ENCODE results near the gene DACH1.
"Not testable (repeated sequence)": the region's sequence is repeated elsewhere in the genome, so short reads cannot be mapped to it uniquely, and the experiment has no call there.

DACH1 gene

DNA sequence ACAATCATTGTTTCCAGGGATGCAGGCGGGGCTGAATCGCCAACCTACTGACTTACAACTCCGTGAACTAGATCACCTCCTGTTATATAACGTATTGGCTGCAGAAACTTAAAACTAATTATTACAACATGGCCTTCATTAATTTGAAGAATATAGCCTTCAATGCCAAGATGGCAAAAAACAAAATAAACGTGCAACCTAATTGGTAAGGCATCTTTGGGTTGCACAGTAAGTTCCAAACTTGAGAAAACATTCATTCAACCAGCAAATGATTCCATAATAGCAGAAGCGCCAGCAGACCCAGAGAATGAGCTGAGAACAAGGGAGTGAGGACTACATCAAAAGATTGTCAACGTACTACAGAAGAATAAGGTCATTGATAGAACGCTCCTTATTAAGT, 39.8 kb downstream of the DACH1 start:
- DNase-seq = no peak

DNA sequence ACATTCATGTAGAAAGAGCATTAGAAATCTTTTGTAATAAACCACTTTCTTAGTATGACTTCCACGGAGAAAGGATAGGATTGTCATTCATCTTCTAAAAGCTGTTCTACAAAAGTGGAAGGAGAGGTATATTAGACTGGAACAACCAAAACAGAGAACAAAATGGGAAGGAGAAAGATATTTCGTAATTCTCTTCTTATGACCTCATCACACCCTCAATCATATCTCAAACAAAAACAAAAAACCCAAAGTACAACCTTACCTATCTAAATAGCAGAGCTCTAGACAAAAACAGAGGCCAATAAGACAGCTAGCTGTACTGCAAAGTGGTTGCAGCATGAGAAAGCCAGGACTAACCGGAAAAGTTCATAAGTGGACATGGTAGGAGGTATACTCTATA, 46.3 kb downstream of the DACH1 start:
- DNase-seq = no peak

DNA sequence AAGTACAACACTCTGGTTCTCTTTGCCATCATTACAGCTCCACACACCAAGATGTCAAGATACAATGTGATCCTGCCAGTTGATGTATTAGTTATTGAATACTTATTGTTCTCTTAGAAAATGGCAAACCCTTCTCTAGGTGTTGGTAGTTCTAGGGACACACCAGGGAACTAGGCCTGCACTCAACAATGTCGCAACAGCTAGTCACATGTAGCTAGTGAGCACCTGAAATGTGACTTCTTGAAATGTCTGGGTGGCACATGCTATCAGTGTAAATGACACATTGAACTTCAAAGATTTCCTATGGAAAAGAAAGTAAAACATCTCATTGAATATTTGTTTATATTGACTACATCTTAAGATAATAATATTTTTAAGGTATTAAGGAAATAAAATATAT, 49.7 kb downstream of the DACH1 start:
- no peak for DNase-seq

DNA sequence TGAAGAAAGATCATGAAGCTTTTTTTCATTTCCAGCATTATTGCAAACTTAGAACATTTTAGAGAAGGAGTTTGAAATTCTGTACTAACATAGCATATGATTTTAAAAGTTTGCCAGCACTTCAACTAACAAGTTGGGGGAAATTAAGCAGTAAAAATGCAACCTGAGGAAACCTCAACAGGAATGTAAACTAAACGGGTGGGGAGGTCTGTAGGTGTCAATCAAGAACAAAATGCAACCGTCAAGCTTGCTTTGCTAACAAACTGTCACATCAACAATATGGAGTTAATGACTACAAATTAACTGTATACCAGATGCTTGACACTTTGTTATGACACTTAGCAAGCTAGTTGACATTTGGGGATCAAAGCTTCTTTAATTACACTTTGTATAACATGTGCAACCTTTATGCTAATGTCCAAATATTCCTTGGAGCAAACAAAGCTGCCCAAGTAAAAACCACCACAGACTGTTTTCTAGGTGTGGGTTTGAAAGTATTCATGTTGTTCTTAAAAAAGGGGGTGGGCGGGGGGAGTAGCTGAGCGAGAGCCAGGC, 52.1 kb downstream of the DACH1 start:
- no peak for DNase-seq

DNA sequence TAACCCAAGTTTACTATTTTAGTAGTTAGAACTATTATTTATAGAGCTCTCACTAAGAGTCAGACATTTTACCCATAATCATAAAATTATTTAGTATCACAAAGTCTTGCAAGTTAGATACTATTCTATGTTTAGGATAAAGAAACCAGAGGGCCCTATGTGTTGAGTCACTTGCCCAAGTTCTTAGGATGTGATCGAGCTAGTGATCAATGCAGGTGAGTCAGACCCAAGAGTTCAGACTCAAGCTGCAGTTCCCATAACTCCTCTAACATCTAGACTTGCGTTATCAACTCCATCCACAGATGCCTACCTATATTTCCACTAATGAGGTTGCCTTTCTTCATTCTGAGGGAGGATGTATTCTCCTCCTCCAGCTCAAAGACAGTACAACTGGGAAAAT, 53.8 kb downstream of the DACH1 start:
- DNase-seq = no peak

DNA sequence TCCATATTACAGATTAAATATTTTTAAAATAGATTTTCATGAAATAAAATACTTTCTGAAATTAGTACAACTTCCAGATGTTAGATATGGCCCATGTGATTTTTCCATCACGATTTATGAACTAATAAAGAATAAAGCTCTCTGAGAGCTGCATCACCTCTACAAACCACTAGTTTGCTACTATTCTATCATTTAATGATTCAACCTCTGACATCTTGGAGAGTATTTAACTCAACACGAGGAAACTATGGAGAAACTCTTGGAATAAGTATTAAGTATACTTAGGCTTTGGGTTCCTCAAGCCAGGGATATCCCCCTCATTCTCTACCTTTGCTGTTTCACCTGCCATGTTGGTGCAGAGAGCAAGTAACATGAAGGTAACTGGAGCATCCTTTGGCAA, 55.7 kb downstream of the DACH1 start:
- no peak for DNase-seq

DNA sequence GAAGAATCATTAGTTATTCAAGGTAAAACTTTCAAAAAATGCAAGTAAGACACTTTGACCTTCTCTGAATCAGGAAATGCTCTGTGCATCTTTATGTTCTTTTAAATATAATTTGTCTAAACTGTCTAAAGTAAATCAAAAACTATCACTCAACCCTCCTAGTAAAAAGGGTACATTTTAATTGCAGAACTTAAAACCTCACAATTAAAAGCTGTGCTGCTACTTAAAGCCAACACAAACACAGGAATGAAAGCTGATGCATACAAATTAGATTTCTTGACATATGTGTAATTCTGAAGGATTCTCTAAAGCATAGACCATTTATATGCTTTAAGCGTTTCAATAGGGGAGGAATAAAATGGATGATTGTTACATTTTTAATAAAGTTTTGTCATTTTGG, 58.3 kb downstream of the DACH1 start:
- DNase-seq = no peak

DNA sequence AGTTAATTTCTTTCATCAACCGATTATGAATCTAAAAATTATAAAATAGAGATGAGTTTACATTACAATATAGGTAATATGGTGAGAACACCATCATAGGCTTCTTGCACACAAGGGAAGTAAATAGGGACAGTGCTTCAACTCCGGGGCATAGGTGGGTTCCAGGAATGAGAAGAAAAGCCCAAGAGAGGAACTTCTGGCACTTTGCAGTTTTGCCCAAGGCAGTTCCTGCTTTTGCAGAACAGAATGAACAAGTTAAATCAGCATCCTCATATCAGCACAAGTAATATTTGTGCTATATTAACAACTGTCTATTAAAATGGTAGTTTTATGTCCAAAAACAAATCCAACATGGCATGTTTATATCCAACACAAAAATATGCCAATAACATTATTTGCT, 60.1 kb downstream of the DACH1 start:
- DNase-seq = no peak

DNA sequence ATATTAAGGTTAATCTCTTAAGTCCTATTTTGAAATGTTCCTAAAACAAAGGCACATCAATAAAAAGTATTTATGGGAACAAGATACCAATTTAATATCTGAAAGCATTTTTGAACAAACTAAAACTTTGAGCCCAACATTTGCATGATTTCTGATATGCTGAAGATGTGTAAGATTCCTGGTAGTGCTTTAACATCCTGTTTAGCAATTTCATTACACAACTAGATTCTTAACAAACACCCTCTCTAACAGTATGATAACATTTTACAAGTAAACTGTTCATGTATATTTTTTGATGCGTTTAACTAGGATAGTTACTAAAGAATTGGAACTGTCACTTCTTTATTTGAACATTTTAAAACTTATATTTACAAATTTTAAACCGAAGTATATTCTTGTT, 63.9 kb downstream of the DACH1 start:
- no peak for DNase-seq

DNA sequence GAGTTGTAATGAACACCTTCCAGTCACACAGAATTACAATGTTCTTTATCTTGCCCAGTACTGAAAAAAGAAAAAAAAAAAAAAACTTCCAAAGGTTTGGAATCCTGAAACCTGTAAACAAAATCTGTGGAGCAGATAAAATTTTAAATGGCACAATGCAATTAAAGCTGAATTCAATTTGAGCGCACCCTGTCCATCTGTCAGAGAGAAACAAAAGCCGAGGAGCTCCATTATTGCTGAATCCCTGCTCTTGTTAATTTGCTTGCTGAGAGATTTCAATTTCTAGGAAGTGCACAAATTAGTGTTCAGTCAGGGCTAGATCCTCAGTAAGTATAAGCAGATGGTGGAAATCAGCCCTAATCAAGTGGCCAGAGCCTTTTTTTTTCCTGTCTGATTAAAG, 65.2 kb downstream of the DACH1 start:
- DNase-seq = no peak

DNA sequence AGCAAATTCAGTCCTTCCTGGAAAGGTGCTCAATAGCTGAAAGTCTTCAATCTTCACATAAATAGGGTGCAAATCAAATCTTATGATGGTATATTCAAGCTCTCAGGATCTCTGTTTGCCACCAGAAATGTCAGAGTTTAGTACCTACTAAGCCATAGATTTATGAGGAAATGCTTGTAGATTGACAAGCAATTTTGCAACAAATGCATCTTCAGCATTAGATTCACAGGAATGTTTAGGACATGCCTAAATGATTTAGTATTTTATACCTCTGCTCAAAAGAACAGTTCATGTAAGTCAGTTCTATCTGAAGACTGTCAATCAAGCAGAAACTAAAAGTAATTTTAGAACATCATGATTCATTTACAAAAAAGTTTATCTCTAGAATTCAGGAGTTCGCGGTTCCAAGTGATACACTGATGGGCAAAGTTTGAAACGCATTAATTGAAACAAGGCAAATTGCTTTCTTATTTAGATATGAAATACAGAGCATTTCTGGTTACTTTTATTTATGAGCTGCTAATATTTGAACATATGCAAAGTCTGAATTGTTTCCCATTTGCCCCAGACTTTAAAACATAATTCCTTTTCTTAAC, 65.7 kb downstream of the DACH1 start:
- no peak for DNase-seq

DNA sequence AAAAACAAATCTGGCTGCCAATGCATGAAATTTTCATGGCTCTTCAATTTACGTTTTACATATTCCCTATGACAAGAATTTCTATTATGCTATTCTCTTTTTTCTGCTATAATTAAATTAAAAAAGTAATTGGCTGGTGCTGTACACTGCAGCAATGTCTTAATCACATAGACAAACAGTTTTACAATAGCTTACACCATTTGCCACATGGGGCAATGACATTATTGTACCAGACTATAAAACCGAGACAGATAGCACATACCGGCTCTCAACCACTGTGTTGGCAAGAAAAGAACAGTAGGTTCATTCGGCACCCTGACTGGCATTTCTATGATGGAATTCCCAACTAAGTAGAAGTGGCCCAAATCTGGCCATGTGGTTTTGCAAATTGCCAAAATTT, 67.7 kb downstream of the DACH1 start:
- no peak for DNase-seq

DNA sequence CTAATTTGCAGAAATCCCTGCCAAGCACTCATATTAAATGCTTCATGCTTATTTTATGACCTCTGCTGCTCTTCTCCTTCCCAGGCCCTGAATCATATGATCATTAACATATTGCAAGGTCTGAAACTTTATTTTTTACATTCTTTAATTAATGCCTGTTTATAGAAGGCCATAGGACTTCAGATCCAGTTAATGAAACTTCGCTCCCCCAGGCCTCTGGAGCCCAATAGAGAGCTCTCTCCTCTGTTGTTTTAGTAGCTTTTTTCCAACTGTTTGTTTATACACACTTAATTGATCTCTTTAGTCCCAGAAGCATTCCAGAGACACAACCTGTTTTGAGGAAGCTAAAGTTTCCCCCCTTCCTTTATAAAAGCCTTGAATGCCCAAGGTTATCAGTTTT, 68.3 kb downstream of the DACH1 start:
- no peak for DNase-seq

DNA sequence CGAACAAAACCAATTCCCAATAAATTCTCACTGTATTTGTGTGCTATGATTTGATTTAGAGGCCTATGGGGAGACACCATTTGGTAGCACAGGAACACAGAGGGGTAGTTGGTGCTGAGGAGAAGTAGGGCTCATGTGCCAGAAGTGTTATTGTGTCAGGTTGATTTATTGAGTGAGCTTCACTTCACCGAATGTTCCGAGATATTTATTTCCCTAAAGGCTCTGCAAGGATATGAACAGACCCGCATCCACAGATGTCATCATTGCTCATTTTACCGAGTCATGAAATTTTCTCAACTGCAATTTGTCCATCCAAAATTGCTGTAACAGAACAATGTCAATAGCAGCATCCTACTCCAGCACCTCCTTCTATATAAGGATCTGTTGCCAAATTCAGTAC, 69.5 kb downstream of the DACH1 start:
- no peak for DNase-seq

DNA sequence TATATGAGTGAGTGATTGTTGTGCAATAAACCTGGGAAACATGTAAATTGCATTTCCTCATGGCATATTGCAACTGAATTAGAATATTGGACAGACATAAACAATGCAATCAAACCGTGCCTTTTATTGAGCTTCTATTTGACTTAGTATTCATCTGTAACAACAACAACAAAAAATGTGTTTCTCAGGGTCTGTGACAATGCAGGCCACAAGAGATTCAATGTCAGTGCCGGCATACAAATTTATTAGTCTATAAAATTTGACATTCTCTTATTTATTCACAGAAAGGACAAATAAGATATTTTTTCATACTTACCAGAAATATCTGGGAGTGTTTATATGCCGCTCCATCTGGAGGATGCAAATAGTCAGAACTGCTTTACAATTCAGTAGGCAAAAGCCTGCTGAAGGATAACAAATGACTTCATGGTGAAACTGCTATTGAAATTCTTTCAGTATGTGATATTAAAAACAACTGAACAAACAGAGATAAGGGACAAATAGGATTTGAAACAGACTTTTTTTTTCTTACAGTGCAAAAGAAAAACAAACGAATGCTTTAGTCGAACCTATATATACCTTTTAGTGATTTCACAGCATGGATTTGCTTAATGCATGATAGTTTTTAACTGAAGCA, 77.2 kb downstream of the DACH1 start:
- no peak for DNase-seq

DNA sequence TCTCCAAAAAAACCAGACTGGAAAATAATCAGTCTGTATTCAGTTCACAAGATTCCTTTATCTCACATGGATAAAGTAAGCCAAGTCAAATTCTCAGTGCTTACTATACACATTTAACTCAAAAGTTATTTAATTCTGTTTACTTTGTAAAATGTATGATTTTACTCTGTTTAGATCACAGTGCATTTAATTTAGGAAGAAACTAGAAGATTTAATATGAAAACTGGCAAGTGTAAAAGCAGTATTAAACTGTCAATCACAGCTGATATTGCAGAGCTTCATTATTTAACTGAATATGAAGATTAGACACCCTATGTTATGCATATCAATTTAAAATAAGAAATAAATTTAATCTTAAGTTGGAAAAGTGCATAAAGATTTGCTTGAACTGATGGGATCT, 78.0 kb downstream of the DACH1 start:
- no peak for DNase-seq

DNA sequence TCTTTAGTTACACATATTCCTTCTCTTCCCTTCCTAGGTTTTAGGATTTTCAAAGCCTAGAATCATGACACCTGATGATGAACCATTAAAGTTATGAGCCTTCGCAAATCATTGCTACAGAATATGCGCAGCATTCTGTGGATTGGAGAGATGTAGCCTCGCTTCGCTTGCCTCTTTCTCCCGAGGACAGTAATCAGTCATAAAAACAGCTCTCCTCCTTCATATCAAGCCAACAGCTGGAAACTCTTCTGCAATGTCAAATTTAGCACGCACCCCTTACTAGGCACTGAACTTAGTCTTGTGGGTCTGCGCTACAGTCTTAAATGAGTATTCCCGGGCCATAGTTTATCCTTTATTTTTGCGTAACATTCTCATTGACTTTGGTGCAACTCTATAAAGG, 79.6 kb downstream of the DACH1 start:
- no peak for DNase-seq

DNA sequence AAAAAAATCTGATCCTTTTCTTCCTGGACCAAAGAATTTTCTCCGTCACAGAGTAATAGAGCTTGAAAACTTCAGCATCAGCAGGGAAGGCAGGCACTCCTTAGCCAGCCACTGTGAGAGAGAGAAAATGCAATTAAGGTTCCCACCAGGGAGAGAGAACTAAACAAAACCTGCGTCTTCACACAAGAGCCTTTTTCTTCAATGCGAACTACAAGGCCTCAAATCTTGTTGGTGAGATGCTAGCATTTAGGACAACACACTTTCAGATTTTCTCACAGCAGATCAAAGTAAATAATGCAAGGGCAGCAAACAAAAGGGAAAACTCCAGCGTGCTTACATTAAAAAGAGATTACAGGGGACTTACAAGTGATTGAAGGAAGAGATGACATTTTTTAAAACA, 80.1 kb downstream of the DACH1 start:
- DNase-seq = no peak

DNA sequence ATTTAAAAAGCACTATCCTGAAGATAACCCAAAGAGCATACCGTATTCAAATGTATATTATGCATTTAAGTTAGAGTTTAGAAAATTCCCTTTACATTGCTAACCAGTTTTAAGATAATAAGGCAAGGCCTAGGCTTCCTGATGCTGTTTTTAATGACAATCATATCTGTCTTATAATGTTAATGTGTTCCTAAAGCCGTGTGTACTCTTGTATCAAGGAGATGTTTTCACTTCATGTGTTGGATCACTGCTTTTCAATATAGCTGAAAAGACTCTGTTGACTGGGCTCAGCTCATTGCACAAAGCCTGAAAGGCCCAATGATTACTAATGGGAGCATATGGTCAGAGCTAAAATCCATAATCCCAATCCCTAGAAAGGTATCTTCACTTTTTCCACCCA, 81.6 kb downstream of the DACH1 start:
- no peak for DNase-seq

DNA sequence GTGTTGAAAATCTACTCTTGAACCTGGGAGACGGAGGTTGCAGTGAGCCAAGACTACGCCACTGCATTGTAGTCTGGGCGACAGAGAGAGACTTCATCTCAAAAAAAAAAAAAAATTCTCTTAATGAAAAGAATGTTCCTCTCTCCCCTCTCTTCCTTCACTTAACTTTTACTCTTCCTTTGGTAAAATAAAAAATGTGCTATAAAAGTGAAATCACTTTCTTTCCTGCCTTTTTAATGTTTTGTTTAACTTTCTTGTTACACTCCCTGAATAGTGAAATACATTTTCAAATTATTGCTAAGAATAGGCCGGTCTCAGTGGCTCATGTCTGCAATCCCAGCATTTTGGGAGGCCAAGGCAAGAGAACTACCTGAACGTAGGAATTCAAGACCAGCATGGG, 86.5 kb downstream of the DACH1 start:
- no peak for DNase-seq

DNA sequence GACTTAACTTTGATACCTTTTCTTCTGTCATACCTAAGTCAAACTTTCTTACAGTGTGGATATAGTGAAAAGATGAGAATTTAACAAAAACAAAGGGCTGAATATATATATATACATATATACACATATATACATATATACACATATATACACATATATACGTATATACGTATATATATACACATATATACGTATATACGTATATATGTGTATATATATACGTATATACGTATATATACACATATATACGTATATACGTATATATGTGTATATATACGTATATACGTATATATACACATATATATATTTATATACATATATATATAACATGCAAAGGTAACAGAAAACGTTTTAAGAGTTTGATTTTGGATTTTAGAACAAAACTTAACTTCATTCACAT, 88.0 kb downstream of the DACH1 start:
- not testable (repeated sequence) for DNase-seq

DNA sequence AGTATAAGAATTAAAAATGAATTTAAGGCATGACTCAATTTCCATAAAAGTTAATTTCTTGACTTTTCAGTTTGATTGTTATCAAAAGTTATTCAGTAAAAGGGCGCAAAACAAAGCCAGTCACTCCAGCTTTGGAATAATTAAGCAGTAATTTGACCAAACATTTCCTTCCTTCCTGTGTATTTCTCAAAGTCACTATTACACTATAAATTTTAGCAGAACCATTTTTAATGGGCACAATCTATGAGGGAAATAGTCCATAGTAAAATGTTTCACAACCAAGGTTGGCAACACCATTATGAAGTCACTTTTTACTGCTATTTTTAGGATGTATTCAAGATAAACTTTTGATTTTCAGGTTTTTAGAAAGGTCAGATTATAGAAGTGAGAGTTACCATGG, 91.0 kb downstream of the DACH1 start:
- no peak for DNase-seq

DNA sequence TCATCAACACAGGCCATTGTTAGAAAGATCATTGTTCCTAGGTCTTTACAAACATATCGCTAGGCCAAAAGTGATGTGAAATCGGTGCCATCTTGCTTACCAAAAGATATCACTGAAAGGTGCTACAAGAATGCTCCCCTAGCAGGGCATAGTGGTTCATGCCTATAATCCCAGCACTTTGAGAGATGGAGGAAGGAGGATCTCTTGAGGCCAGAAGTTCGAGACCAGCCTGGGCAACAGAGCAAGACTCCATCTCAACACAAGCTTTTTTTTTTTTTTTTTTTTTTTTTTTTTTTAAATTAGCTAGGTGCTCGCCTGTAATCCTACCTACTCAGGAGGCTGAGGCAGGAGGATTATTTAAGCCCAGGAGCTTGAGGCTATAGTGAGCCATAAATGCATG, 92.1 kb downstream of the DACH1 start:
- DNase-seq = no peak

DNA sequence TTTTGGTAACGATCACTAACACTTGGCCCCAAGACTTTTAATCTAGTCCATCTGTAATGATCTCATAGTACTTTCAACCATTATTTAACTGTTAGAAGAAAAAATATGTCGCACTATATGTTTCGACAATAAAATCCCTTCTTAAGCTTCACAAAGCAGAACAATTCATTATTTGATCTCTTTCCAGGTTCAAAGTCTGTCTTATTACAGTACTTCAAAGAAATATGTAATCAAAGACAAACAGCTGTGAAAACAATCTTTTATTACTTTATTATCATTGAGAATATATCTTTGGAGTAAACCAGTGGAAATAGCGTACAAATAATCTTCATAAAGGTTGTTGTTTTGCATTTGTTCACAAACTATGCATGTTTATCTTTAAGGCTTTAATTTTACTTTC, 93.5 kb downstream of the DACH1 start:
- no peak for DNase-seq

DNA sequence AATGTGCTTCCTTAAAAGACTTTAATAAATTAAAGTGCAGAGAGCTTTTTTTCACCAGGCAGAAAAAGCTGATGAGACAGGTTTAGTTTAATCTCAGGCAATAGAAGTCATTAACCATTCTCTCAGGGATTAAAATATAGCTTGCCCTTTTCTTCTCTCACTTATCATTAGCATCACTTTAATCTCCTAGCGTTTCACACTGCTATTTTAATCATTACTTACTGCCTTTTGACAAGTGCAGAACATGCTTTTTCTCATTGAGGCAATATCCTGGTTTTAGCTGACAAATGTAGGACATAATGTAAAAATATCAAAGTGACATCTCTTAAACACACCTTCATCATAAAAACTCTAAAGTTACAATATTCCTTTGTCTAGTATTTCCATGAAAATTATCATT, 94.6 kb downstream of the DACH1 start:
- DNase-seq = no peak
